ENCODE results near the gene DLG2.

GRCh38 chr11:84480131-84480530 lies 1147.0 kb downstream of the DLG2 start:
- TF ChIP-seq, protein P1, sequence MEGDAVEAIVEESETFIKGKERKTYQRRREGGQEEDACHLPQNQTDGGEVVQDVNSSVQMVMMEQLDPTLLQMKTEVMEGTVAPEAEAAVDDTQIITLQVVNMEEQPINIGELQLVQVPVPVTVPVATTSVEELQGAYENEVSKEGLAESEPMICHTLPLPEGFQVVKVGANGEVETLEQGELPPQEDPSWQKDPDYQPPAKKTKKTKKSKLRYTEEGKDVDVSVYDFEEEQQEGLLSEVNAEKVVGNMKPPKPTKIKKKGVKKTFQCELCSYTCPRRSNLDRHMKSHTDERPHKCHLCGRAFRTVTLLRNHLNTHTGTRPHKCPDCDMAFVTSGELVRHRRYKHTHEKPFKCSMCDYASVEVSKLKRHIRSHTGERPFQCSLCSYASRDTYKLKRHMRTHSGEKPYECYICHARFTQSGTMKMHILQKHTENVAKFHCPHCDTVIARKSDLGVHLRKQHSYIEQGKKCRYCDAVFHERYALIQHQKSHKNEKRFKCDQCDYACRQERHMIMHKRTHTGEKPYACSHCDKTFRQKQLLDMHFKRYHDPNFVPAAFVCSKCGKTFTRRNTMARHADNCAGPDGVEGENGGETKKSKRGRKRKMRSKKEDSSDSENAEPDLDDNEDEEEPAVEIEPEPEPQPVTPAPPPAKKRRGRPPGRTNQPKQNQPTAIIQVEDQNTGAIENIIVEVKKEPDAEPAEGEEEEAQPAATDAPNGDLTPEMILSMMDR (IDR thresholded peaks at IDR 0.05; ENCODE audit: insufficient read depth, low read length), result no peak
- TF ChIP-seq, protein P2, sequence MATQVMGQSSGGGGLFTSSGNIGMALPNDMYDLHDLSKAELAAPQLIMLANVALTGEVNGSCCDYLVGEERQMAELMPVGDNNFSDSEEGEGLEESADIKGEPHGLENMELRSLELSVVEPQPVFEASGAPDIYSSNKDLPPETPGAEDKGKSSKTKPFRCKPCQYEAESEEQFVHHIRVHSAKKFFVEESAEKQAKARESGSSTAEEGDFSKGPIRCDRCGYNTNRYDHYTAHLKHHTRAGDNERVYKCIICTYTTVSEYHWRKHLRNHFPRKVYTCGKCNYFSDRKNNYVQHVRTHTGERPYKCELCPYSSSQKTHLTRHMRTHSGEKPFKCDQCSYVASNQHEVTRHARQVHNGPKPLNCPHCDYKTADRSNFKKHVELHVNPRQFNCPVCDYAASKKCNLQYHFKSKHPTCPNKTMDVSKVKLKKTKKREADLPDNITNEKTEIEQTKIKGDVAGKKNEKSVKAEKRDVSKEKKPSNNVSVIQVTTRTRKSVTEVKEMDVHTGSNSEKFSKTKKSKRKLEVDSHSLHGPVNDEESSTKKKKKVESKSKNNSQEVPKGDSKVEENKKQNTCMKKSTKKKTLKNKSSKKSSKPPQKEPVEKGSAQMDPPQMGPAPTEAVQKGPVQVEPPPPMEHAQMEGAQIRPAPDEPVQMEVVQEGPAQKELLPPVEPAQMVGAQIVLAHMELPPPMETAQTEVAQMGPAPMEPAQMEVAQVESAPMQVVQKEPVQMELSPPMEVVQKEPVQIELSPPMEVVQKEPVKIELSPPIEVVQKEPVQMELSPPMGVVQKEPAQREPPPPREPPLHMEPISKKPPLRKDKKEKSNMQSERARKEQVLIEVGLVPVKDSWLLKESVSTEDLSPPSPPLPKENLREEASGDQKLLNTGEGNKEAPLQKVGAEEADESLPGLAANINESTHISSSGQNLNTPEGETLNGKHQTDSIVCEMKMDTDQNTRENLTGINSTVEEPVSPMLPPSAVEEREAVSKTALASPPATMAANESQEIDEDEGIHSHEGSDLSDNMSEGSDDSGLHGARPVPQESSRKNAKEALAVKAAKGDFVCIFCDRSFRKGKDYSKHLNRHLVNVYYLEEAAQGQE (IDR thresholded peaks at IDR 0.05; ENCODE audit: insufficient replicate concordance, low read depth), result no peak
- TF ChIP-seq POLR2AphosphoS5 (IDR thresholded peaks at IDR 0.05; ENCODE audit: low read depth), result no peak
